GM21381 (cell line): ENCODE measurements around the gene OLFM1.

Experiments used
- ATAC-seq: cut with Tn5 transposase; IDR thresholded peaks from one replicate; pipeline ENCODE4 v1.9.1; 2021; ENCODE audit warnings: mild to moderate bottlenecking, moderate library complexity; ENCODE audit not compliant: unreplicated experiment

The OLFM1 gene

GRCh38 chr9:135087489-135087792, at the start of gene OLFM1:
Gene OLFM1 (plus strand): TSS chr9:135087668. CDS start chr9:135087990, 322 bp downstream.
- ATAC-seq = no peak

DNA sequence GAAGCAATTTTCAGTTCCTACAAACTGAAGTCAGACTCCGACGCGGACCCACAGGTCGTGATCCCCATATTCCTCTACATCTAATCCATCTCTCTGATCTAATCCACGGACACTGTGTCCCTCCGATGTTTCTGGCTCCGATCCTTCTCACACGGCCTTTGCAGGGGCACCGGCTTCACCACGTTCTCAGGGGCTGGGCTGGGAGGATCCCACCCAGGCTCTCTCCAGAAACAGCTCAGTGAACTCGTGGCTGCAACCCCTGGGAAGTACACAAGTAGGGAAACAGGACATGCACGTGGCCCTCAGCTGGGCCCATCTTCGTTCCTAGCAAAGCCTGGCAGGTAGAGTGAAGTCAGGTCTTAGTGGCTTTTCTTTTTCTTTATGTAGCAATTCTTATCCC, 49.1 kb upstream of the OLFM1 start:
- no peak for ATAC-seq

GRCh38 chr9:135038826-135039225, 48.6 kb upstream of the OLFM1 start:
- no peak for ATAC-seq

DNA sequence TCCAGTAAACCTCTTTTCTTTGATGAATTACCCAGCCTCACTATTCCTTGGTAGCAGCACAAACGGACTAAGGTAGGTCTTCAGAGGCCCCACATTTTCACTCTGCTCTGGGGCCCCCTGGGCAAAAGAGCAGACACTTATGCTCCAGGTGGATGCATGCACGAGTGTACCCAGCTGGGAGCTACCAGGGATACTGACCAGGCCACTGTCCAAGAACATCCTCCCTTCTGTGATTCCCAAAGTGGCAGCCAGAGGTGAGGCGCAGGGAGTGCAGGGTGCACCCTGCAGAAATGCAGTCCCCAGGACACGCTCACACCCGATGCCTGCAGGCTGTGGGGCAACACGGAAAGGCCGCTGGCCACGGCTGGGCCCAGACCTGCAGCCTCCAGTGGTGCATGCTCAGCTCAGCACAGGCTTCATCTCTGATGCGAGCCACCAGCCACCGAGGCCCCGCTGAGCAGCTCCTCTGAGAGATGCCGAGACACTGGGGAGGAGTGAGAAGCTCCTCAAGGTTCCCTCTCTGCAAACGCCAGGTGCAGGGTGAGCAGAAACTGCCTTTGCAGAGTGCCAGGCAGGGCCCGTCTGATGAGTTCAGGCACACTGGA, 48.1 kb upstream of the OLFM1 start:
- ATAC-seq = no peak

DNA sequence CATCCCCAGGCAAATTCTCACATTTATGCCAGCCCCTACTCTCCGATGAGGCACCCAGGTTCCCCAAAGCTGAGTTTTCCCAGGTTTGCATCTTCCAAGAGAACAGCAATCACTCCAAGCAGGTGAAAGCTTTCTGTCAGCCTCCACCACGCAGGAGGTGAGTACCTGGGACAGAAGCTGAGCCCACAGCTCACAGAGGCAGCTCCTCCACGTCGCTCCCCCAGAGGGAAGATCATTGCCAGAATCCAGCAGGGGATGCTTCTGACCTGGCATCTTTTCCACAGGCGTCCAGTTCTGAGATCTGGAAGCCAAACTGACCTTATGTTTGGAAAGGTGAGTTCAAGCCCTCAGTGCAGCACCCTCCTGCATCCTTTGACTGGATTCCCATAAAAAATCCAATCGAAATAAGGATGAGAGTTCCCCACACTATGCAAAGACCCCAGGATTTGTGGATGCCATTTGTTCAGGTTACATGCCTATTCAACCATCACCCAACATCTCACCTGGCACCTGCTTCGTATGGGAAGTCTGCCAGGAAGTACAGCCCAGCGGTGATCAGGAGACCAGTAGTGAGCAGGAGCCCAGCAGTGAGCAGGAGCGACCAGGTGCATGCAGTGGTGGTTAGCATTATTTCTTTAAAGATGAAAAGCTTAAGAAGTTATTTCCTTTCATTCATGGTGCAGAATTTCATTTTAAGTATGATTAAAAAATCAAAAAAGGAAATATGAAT, 47.4 kb upstream of the OLFM1 start:
- ATAC-seq = no peak

- no peak for ATAC-seq
These were observed 46.6 kb upstream of the OLFM1 start for GRCh38 chr9:135040892-135041291.

- no peak for ATAC-seq
These were observed 44.1 kb upstream of the OLFM1 start for GRCh38 chr9:135043345-135043744.

DNA sequence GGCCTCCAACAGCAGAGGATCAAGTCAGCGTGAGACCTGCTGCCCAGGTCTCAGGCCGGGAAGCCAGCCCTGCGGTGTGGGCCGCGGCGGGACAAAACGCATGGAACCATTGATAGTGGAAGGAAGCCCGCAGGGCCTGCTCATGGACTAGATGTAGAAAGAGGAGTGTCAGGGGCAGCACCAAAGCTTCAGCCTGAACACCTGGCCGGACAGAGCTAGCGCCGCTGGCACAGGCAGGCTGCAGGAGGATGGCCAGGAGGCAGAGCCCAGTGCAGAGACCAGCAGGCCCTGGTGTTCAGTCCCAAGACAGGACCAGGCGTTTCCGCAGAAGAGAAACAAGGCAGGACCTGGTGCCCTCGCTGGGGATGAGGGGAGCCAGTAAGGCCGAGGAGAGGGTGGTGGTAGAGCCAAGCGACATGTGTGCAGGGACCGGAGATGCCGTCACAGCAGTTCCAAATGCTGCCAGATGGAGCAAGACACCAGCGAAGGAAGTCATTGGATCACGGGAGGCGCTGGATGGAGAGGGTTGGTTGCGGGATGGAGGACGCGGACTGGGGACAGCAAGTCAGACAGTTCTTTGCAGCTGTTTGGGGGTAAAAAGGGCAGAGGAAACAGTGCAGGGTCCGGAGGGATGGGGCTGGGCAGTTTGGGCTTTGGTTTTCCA, 42.1 kb upstream of the OLFM1 start:
- no peak for ATAC-seq

DNA sequence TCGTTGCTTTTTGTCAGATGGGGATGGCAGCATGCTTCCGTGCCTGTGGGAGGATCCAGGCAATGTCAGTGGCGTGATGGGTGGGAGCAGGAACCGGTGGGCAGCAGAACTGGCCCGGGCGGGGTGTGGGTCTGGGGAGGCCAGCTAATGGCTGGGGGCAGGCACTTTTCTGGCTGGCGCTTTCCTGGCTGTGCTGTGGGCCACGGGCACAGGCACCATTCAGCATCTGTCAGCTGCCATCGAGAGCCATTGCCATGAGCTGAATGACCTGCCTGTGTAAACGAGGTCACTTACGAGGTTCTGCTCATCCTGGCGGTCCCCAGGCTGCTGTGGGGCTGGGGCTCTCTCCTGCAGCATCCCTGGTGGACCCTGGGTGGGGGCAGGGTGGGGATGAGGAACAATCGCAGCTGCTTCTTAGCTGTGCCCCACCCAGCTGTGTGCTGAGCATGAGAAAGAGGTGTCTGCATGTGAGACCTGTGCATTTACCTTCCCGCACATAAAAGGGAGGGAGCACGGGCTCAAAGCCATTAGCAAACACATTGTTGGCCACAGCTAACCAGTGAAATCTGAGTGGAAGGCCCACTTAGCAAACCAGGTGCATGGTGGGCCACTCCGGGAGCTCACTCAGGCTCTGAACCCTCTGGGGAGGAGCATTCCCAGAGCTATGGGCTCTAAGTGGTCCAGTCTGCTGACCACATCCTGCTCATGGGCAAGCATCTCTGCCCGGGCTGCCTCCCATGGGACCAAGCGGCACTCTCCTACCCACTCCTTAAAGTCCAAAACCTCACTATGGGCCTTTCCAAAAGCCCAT, 41.3 kb upstream of the OLFM1 start:
- ATAC-seq = no peak

DNA sequence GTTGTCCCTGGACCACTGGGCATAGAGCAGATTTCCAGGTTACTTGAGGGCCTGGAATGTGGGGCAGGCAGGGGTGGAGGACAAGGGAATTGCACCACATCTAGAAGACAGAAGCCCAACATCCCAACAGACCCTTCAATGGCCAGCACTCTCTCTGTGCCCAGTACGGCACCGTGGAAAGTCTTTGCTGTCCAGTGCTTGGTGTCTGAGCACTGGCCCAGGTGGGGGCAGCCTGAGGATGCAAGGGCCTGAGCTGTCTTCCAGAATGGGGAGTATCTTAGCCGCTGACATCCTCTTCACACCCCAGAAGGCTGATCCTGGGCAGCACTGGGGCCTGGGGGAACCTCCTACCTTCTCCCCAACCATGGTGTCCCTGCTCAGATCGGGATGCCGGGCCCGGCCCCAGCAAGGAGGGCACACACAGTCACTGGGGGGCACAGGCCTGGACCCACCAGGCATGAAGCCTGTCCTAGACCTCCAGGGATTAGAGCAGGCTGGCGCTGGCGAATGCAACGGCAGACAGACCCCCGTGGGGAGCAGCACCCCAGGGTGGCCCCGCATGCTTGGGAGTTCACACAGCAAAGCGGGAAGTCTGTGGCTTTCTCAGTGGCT, 40.6 kb upstream of the OLFM1 start:
- ATAC-seq = no peak

- no peak for ATAC-seq
These were observed 39.9 kb upstream of the OLFM1 start for GRCh38 chr9:135047521-135047920.

GRCh38 chr9:135048046-135048757, 39.3 kb upstream of the OLFM1 start:
- no peak for ATAC-seq

DNA sequence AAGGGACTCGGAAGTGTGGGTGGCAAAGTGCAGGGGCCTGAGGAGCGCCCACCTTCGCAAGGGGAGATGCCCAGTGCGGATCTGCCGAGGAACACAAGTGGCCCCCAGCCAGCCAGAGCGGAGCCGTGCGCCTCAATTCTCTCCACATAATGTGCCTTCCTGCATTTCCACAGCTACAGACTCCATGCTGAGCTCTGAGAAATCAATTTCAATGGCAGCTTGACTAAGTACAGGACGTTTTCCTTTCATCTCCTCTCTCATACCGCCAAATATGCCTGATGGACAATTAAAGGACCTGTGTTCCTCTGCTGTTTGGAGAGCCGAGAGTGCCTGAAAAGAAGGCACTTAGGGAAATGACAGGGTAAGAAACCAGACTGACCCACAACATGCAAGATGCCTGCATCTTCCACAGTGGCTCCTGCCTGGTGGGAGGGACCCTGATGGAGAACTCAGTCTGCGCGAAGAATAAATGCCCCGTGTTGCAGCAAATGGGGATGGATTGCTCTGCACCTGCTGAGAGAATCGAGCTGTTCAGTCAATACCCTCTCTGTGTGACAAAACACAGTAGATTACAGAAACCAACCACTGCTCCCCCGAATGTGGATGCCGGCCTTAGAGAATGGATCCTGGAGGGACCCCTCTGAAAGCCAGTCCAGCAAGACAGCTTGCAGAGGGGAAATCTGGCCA, 38.6 kb upstream of the OLFM1 start:
- no peak for ATAC-seq

- no peak for ATAC-seq
These were observed 38.0 kb upstream of the OLFM1 start for GRCh38 chr9:135049460-135049859.

- no peak for ATAC-seq
These were observed 37.1 kb upstream of the OLFM1 start for GRCh38 chr9:135050072-135050990.

DNA sequence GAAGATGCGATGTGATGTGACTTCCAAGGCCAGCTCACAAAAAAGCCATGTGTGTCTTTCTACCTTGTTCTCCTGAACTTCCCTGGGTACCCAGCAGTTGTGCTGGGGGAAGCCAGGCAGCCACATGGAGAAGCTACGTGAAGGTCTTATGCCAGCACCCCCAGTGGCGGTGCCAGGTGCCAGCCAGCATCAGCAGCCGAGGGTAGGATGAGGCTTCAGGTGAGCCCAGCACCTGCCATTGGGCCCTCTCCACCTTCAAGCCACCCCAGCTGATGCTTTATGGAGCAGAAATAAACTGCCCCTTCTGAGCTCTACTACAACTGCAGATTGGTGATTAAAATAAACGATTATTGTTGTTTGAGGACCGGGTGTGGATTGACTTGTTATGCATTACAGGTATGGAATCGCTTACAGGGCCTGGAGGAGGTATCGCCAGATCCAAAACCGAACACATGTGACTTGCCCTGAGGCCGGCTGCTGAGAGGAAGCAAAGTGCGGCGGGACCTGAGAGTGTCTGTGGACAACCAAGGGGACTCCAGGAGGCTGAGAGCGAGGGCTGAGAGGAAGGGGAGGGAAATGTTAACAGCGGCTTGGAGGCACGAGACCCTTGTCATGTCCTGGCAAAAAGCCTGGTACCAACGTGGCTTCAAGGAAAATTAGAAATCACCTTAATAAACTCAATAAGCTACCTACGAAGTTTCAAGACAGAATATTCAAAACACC, 36.0 kb upstream of the OLFM1 start:
- ATAC-seq = no peak

GRCh38 chr9:135053133-135053532, 34.3 kb upstream of the OLFM1 start:
- ATAC-seq = no peak

DNA sequence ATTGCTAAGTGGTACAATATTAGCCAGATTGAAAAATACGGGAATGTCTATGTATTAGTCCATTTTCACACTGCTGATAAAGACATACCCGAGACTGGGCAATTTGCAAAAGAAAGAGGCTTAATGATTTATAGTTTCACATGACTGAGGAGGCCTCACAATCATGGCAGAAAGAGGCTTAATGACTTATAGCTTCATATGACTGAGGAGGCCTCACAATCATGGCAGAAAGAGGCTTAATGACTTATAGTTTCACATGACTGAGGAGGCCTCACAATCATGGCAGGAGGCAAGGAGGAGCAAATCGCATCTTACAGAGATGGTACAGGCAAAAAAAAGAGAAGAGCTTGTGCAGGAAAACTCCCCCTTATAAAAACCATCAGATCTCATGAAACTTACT, 32.3 kb upstream of the OLFM1 start:
- ATAC-seq = no peak
